ENCODE data around the gene NRG3.
A peak's percentile ranks its signal among the peaks of the same experiment; 100 is the strongest.

Gene NRG3

DNA sequence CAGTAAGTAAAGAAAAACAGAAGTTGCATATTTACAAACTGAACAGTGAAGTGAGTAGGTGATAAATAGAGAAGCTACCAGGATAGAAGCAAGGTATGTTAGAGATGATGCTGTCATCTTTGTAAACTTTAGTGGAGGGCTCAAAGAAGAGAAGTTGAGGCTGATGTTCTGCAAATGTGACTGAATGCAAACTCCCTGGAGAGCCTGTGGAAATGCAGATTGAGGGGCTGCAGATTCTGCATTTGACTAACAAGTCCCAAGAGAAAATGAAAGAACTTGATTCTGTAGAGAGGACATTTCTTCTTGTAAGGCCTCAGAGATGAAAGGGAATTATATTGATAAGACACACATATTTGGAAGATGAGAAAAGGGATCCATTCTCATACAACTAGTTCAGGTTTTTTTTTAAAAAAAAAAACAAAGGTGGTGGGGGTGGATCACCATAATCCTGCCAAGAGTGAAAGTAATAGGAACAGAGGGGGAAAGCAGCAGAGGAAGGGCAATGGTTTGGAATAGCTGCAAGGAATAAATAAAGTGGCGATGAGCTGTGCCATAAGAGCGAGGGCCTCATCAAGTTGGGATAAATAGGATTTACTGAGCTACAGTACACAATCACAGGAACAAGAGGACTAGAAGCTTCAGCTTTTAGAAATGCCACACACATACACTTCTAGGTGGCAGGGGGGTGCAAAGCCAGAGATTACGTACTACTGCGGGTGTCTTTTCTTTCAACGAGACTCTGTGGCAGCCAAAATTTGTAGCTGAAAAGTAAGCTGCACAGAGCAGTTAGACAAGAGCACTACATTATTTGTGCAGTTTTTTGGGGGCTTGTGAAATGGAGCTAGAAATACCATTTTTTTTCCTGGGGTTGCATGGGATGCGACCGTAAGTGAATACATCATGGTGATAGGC lies 778.5 kb downstream of the NRG3 start:
- Mint-ChIP-seq H3K4me3 (no peak overlapping the region), H3K9me3 (no peaks in the 10 kb centered on the region), H3K4me1 (peaks cover 17% of the 10 kb centered on the region), H3K27ac (peak overlapping the region in 2 of 3 experiments; percentile 9 to 57), H3K36me3 (ENCODE audit: low read depth) (peaks cover 3% of the 10 kb centered on the region), H3K27me3 (ENCODE audit: low read depth) (peaks cover 7% of the 10 kb centered on the region)
- TF ChIP-seq, protein P1, sequence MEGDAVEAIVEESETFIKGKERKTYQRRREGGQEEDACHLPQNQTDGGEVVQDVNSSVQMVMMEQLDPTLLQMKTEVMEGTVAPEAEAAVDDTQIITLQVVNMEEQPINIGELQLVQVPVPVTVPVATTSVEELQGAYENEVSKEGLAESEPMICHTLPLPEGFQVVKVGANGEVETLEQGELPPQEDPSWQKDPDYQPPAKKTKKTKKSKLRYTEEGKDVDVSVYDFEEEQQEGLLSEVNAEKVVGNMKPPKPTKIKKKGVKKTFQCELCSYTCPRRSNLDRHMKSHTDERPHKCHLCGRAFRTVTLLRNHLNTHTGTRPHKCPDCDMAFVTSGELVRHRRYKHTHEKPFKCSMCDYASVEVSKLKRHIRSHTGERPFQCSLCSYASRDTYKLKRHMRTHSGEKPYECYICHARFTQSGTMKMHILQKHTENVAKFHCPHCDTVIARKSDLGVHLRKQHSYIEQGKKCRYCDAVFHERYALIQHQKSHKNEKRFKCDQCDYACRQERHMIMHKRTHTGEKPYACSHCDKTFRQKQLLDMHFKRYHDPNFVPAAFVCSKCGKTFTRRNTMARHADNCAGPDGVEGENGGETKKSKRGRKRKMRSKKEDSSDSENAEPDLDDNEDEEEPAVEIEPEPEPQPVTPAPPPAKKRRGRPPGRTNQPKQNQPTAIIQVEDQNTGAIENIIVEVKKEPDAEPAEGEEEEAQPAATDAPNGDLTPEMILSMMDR (IDR thresholded peaks at IDR 0.05; ENCODE audit: unreplicated experiment in 3 of 3) = no peak

DNA sequence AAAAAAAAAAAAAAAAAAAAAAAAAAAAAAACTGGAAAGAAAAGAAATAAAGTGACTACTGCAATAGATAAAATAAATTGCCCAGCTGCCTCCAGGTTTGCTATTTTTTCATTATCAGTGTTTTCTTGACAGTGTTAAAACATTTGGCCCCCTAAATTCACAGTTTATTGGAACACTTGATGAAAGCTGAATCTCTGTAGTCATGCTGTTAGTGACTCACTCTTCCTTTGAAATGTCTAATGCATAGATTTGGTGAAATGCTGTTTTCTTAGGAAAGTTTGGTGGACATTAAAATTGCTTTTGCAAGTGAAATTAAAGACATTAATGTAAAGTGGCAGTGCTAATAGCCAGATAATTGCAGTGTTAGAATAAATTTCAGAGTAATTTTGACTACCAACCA lies 785.2 kb downstream of the NRG3 start:
- Mint-ChIP-seq H3K9me3 (no peaks in the 10 kb centered on the region), H3K27me3 (ENCODE audit: low read depth) (peaks cover 7% of the 10 kb centered on the region), H3K4me1 (no peaks in the 10 kb centered on the region), H3K36me3 (ENCODE audit: low read depth) (no peaks in the 10 kb centered on the region), H3K27ac (no peak overlapping the region), H3K4me3 (no peak overlapping the region)
- TF ChIP-seq, protein P1 (IDR thresholded peaks at IDR 0.05; ENCODE audit: unreplicated experiment in 3 of 3) = no peak

DNA sequence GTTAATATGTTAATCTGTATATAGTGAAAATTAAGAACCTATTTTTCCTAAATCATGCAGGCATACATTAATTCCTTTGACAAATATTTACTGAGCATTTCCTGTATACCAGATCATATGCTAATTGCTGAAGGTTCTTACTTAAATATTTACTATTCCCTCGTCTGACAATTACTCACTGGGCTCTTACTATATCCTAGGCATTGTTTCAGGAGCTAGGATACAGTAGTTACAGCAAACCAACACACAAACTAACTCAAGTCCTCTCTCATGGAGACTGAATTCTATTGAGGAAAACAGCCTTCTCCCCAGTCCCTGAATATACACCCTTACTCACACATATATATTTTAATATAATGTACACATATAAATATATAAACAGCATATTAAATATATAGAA lies 786.0 kb downstream of the NRG3 start:
- H3K4me1 Mint-ChIP-seq = no peaks in the 10 kb centered on the region
- H3K27ac Mint-ChIP-seq = peak overlapping the region in 2 of 3 experiments; percentile 49 to 55
- H3K9me3 Mint-ChIP-seq = no peaks in the 10 kb centered on the region
- no peak overlapping the region for H3K4me3 Mint-ChIP-seq
- no peaks in the 10 kb centered on the region for H3K36me3 Mint-ChIP-seq (ENCODE audit: low read depth)
- H3K27me3 Mint-ChIP-seq (ENCODE audit: low read depth) = peaks cover 7% of the 10 kb centered on the region
- TF ChIP-seq, protein P1 (IDR thresholded peaks at IDR 0.05; ENCODE audit: unreplicated experiment in 3 of 3) = no peak

DNA sequence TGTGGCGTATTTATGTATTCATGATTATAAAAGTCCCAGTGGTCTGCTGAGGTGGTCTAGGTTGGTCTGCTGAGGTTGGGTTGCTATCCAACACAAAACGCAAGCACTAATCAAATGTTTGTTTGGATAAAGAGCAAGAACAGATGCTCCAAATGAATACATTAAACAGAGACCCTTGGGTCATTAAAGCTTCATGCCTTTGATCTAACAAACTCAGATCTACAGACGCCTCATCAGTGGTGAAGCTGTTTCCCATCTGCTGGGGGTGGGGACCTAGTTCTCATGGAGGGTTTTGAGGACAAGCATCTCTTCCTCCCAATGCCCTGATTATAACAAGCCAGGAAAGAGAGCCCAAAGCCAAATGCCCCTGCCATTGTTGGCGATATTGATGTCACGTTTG lies 786.7 kb downstream of the NRG3 start:
- no peak overlapping the region for H3K4me3 Mint-ChIP-seq

DNA sequence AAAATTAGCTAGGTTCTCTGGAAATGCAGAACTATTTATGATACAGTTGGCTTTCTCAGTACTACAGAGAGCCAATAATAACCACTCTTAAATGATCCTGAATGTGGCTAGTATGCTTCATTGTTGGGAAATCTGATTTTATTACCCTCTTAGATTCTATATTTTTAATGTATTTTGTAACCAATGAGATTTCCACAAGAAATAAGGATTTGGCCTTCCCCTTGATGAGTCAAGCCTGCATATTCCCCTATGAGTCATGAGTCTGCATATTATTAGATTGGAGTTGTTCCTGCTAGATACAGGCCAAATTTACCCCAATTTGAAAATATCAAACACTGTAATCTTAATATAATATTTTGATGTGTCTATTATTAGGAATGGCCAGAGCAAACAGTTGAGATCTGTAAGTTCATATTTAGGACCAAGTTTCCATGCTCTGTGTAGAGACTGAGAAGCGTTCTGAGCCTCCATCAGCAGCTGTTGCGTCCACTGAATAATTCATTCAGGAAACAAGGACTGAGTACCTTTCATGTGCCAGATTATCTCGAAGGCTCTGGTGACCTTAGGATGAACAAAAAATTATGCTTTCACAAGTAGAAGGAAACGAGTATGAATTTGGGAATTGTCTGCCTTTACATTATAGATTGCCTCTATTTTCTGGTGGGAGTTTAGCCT lies 793.4 kb downstream of the NRG3 start:
- Mint-ChIP-seq H3K9me3 (no peaks in the 10 kb centered on the region), H3K36me3 (ENCODE audit: low read depth) (no peaks in the 10 kb centered on the region), H3K27me3 (ENCODE audit: low read depth) (no peaks in the 10 kb centered on the region), H3K4me1 (peaks cover 6% of the 10 kb centered on the region), H3K4me3 (no peak overlapping the region), H3K27ac (peak overlapping the region in 2 of 3 experiments; percentile 56 to 58)
- TF ChIP-seq, protein P1 (IDR thresholded peaks at IDR 0.05; ENCODE audit: unreplicated experiment in 3 of 3) = no peak

More for the DNA sequence above, 786.7 kb downstream of the NRG3 start:
- TF ChIP-seq, protein P1 (IDR thresholded peaks at IDR 0.05; ENCODE audit: unreplicated experiment in 3 of 3) = no peak
- H3K36me3 Mint-ChIP-seq (ENCODE audit: low read depth) = no peaks in the 10 kb centered on the region
- H3K27ac Mint-ChIP-seq = no peak overlapping the region
- H3K27me3 Mint-ChIP-seq (ENCODE audit: low read depth) = peaks cover 3% of the 10 kb centered on the region
- H3K4me1 Mint-ChIP-seq = no peaks in the 10 kb centered on the region
- H3K9me3 Mint-ChIP-seq = no peaks in the 10 kb centered on the region
